Lung (tissue), 16 donors: ENCODE measurements around the gene UNC119. TPM values are rescaled to one million over a fixed set of nuclear protein-coding genes. Genes with fewer than 3 reads are reported as not detected.

ENCODE experiments used
- ATAC-seq: fragments of 200-7000 bp; cut with Tn5 transposase; one replicate; pipeline ENCODE4 v1.9.1; 2020; ENCODE audit warnings: moderate number of reproducible peaks; ENCODE audit not compliant: insufficient read depth, low FRiP score
- DNase-seq, 3 donors: peaks; one replicate each; pipeline ENCODE4 v3.0.0-alpha.2; 2013 to 2017
- H3K27ac ChIP-seq, 2 donors: one replicate each; pipeline ENCODE4 v1.5.1; 2013; ENCODE audit warnings: mild to moderate bottlenecking in 2 of 2, moderate library complexity in 2 of 2, control low read depth in 1 of 2, inconsistent platforms in 1 of 2, low read depth in 1 of 2, low read length in 1 of 2
- H3K27me3 ChIP-seq, 3 donors: one replicate each; pipeline ENCODE4 v1.5.1; 2013; ENCODE audit warnings: low read length in 2 of 3; ENCODE audit not compliant: control insufficient read depth in 3 of 3, insufficient read depth in 3 of 3
- H3K36me3 ChIP-seq, 4 donors: one replicate each; pipeline ENCODE4 v1.5.1; 2013; ENCODE audit warnings: low read length in 4 of 4, mild to moderate bottlenecking in 1 of 4, moderate library complexity in 1 of 4; ENCODE audit not compliant: control insufficient read depth in 4 of 4, insufficient read depth in 4 of 4
- H3K4me1 ChIP-seq, 5 donors: one replicate each; pipeline ENCODE4 v1.5.1; 2013; ENCODE audit warnings: low read length in 5 of 5, mild to moderate bottlenecking in 2 of 5, moderate library complexity in 1 of 5; ENCODE audit not compliant: control insufficient read depth in 5 of 5, insufficient read depth in 5 of 5
- H3K4me3 ChIP-seq: one replicate; pipeline ENCODE4 v1.5.1; 2013; ENCODE audit warnings: mild to moderate bottlenecking, control low read depth, moderate library complexity
- H3K9ac ChIP-seq, 2 donors: one replicate each; pipeline ENCODE4 v1.5.1; 2013; ENCODE audit warnings: low read length in 2 of 2, control low read depth in 1 of 2; ENCODE audit not compliant: insufficient read depth in 1 of 2
- H3K9me3 ChIP-seq, 4 donors: one replicate each; pipeline ENCODE4 v1.5.1; 2013; ENCODE audit warnings: low read length in 3 of 4, mild to moderate bottlenecking in 1 of 4, moderate library complexity in 1 of 4; ENCODE audit not compliant: control insufficient read depth in 4 of 4, insufficient read depth in 3 of 4
- CTCF ChIP-seq: IDR thresholded peaks from 2 replicates; pipeline ENCODE4 v1.5.1; 2012; ENCODE audit warnings: mild to moderate bottlenecking; ENCODE audit errors: control extremely low read depth, extremely low read depth
- WGBS, 2 donors: extraction: QIAGEN DNeasy Blood & Tissue Kit; methylation state at CpG; one replicate each; pipeline ENCODE4 v1.1.7; 2013; 5-methylcytosine and 5-hydroxymethylcytosine counted together
- long read RNA-seq, 5 donors: transcript quantifications; one replicate each; lab custom pipeline, GENCODE V29; 2026
- polyA plus RNA-seq, 2 donors: library from polyadenylated mRNA; stranded (reverse); fragments of 200-250 nt; gene quantifications; one replicate each; pipeline ENCODE4 v1.2.1, GENCODE V29; 2013
- total RNA-seq, 2 donors: library from RNA; depleted of rRNA in 1 of 2; stranded (reverse); fragments of >200 nt in 1 of 2; gene quantifications; one replicate each; pipeline ENCODE4 v1.2.1, GENCODE V29; 2014 to 2021
- donor health status: control.
- donor health status: control.
- donor health status: Bipolar disorder and iron deficiency.
- donor health status: healthy.
- donor health status: DM: yes; HTN: yes; CAD: no.

Gene UNC119
- total RNA-seq = 10 to 100 TPM; 29.2 to 34.2 TPM
- 10 to 100 TPM; 19.0 to 40.0 TPM for polyA plus RNA-seq
- long read RNA-seq, donor 1, transcript UNC119-202 (5 exons, 1,424 nt) = major isoform, 9 of 16 reads
- long read RNA-seq, donor 1, partial matches to known transcripts = 0 of 16 reads
- long read RNA-seq, donor 1, other reads (novel, unspliced or antisense) = 0 of 16 reads
- long read RNA-seq, donor 2, transcript UNC119-202 (5 exons, 1,424 nt) = major isoform, 5 of 8 reads
- long read RNA-seq, donor 2, partial matches to known transcripts = 0 of 8 reads
- long read RNA-seq, donor 2, other reads (novel, unspliced or antisense) = 0 of 8 reads
- long read RNA-seq, donor 3, partial matches to known transcripts = 0 of 3 reads
- long read RNA-seq, donor 3, other reads (novel, unspliced or antisense) = 0 of 3 reads
- long read RNA-seq, donor 4, transcript UNC119-202 (5 exons, 1,424 nt) = major isoform, 7 of 11 reads
- long read RNA-seq, donor 4, partial matches to known transcripts = 0 of 11 reads
- long read RNA-seq, donor 4, other reads (novel, unspliced or antisense) = 0 of 11 reads
- long read RNA-seq, donor 5, full-length matches to known transcripts = 34 of 34 reads
- long read RNA-seq, donor 5, partial matches to known transcripts = 0 of 34 reads
- long read RNA-seq, donor 5, other reads (novel, unspliced or antisense) = 0 of 34 reads

GRCh38 chr17:28552176-28552999 is at the start of gene UNC119:
TSS of gene UNC119 (minus strand) at chr17:28552624. CDS start at chr17:28552557, 67 bp downstream.
- H3K9me3 ChIP-seq = no peaks in the 10 kb centered on the region
- peak within 1 kb of the TSS in 1 of 2 donors; percentile 57 for H3K9ac ChIP-seq
- peak; percentile 94 for ATAC-seq
- DNase-seq = peak; percentile 85 to 88 (median 87)
- peak within 1 kb of the TSS; percentile 66 for H3K4me3 ChIP-seq
- WGBS, 2 donors = 2 to 3% methylated on average over 32 to 66 of the region's 67 CpGs
- peak within 1 kb of the TSS in 1 of 2 donors; percentile 61 for H3K27ac ChIP-seq
- no peaks in the 10 kb centered on the region for H3K27me3 ChIP-seq
- TF ChIP-seq CTCF = no peak
- H3K36me3 ChIP-seq = peaks cover 6 to 35% (median 31%) of the 10 kb centered on the region in 4 donors
- peaks cover 0 to 12% (median 4%) of the 10 kb centered on the region in 5 donors for H3K4me1 ChIP-seq

GRCh38 chr17:28599311-28600184 is 47.1 kb upstream of the UNC119 start:
- 7 to 9% methylated on average over 40 of the region's 40 CpGs for WGBS, 2 donors
- peaks cover 0 to 2% (median 0%) of the 10 kb centered on the region in 4 donors for H3K36me3 ChIP-seq

More at GRCh38 chr17:28599311-28600184, 47.1 kb upstream of the UNC119 start:
- peak overlapping the region; percentile 47 to 81 for H3K9ac ChIP-seq
- H3K4me3 ChIP-seq = peak overlapping the region; percentile 59
- no peaks in the 10 kb centered on the region for H3K27me3 ChIP-seq
- TF ChIP-seq CTCF = no peak
- H3K4me1 ChIP-seq = peaks cover 0 to 27% (median 6%) of the 10 kb centered on the region in 5 donors
- peak overlapping the region; percentile 91 to 94 for H3K27ac ChIP-seq
- peak; percentile 33 for ATAC-seq
- peak; percentile 74 to 84 (median 83) for DNase-seq
- H3K9me3 ChIP-seq = no peaks in the 10 kb centered on the region
